Upper lobe of right lung (tissue), 1 donor: Measurements from ENCODE around the gene P2RY12. TPM values are rescaled to one million over a fixed set of nuclear protein-coding genes. Genes with fewer than 3 reads are reported as not detected.

Source experiments
- ATAC-seq: fragments of 200-7000 bp; cut with Tn5 transposase; one replicate; pipeline ENCODE4 v1.9.1; 2020; ENCODE audit warnings: mild to moderate bottlenecking, moderate library complexity
- DNase-seq: peaks from one replicate; pipeline ENCODE4 v3.0.0-alpha.2; 2020
- H3K27ac ChIP-seq: fragments of 200-600 bp; one replicate; pipeline ENCODE4 v1.8.0; 2022
- H3K27me3 ChIP-seq: fragments of 200-600 bp; one replicate; pipeline ENCODE4 v1.8.0; 2022; ENCODE audit warnings: mild to moderate bottlenecking
- H3K36me3 ChIP-seq: fragments of 200-600 bp; one replicate; pipeline ENCODE4 v1.8.0; 2022
- H3K4me1 ChIP-seq: fragments of 200-600 bp; one replicate; pipeline ENCODE4 v1.8.0; 2022
- H3K4me3 ChIP-seq: fragments of 200-600 bp; one replicate; pipeline ENCODE4 v1.8.0; 2022; ENCODE audit warnings: mild to moderate bottlenecking
- H3K9me3 ChIP-seq: fragments of 200-600 bp; one replicate; pipeline ENCODE4 v1.8.0; 2022
- intact Hi-C: fragments of 100-400 bp; cut with DNase I; formaldehyde crosslinking; loops from one replicate; pipeline ENCODE4 v1.11.0; 2022
- total RNA-seq: library from RNA; stranded (reverse); fragmentation: NEBNext Ultra II Directional; extraction: Animal tissue kit (Norgen Biotek cat#: 25700); gene quantifications from one replicate; pipeline ENCODE4 v1.2.1, GENCODE V29; 2021
- TF ChIP-seq, protein P1 (sequence below): fragments of 200-600 bp; IDR thresholded peaks from one replicate; pipeline ENCODE4 v1.8.0; 2022; ENCODE audit warnings: antibody characterized with exemption
- donor health status: DM: no; HTN: yes; CAD: no; lungs with severe emphysema.

P2RY12 gene
- total RNA-seq, 1 donor from 2014 or later: 3.1 TPM

GRCh38 chr3:151351219-151351618, 33.3 kb downstream of the P2RY12 start:
- DNase-seq: no peak
- intact Hi-C loops: no loop called here
- Histone ChIP-seq H3K36me3 (no peaks in the 10 kb centered on the region), H3K9me3 (no peaks in the 10 kb centered on the region), H3K27me3 (no peaks in the 10 kb centered on the region), H3K4me3 (no peak overlapping the region), H3K27ac (peak overlapping the region; percentile 32), H3K4me1 (no peaks in the 10 kb centered on the region)
- TF ChIP-seq, protein P1, sequence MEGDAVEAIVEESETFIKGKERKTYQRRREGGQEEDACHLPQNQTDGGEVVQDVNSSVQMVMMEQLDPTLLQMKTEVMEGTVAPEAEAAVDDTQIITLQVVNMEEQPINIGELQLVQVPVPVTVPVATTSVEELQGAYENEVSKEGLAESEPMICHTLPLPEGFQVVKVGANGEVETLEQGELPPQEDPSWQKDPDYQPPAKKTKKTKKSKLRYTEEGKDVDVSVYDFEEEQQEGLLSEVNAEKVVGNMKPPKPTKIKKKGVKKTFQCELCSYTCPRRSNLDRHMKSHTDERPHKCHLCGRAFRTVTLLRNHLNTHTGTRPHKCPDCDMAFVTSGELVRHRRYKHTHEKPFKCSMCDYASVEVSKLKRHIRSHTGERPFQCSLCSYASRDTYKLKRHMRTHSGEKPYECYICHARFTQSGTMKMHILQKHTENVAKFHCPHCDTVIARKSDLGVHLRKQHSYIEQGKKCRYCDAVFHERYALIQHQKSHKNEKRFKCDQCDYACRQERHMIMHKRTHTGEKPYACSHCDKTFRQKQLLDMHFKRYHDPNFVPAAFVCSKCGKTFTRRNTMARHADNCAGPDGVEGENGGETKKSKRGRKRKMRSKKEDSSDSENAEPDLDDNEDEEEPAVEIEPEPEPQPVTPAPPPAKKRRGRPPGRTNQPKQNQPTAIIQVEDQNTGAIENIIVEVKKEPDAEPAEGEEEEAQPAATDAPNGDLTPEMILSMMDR: no peak
- peak; percentile 45 for ATAC-seq

- intact Hi-C loops: no loop called here
- TF ChIP-seq, protein P1: no peak
- Histone ChIP-seq H3K27me3 (no peaks in the 10 kb centered on the region), H3K4me1 (no peaks in the 10 kb centered on the region), H3K4me3 (no peak overlapping the region), H3K27ac (no peak overlapping the region), H3K36me3 (no peaks in the 10 kb centered on the region), H3K9me3 (no peaks in the 10 kb centered on the region)
- ATAC-seq (no peak), DNase-seq (no peak)
Measured at GRCh38 chr3:151350656-151351055, 33.9 kb downstream of the P2RY12 start.

DNA sequence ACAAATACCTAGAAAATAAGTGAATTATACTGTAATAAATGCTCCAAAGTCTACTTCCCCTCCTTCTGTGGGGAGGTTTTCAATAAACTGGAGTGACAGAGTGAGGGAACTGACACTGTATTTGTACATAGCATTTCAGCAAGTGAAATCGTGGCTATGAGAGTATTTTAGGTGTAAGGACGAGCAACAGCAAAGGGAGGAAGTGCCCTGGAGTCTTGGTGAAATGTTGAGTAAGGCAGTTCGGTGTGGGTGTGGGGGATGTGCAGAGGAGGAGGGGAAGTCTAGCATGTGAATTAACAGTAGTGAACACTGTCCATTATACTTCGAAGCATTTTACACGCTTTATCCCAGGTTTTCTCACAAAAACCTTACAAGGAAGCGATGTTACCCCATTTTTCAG, 37.1 kb downstream of the P2RY12 start:
- no peak overlapping the region for H3K4me3 ChIP-seq
- no peak overlapping the region for H3K27ac ChIP-seq
- H3K27me3 ChIP-seq: no peaks in the 10 kb centered on the region
- DNase-seq (no peak), ATAC-seq (peak; percentile 94)
- intact Hi-C loops: no loop called here
- no peaks in the 10 kb centered on the region for H3K9me3 ChIP-seq
- H3K4me1 ChIP-seq: no peaks in the 10 kb centered on the region
- no peaks in the 10 kb centered on the region for H3K36me3 ChIP-seq
- TF ChIP-seq, protein P1: no peak

- ATAC-seq (peak; percentile 75), DNase-seq (no peak)
- intact Hi-C loops: no loop called here
- TF ChIP-seq, protein P1: no peak
- H3K9me3 ChIP-seq: no peaks in the 10 kb centered on the region
- no peaks in the 10 kb centered on the region for H3K36me3 ChIP-seq
- H3K27me3 ChIP-seq: no peaks in the 10 kb centered on the region
- H3K4me1 ChIP-seq: no peaks in the 10 kb centered on the region
- H3K27ac ChIP-seq: peak overlapping the region; percentile 38
- peak overlapping the region; percentile 11 for H3K4me3 ChIP-seq
Measured at GRCh38 chr3:151346292-151346691, 38.3 kb downstream of the P2RY12 start.

GRCh38 chr3:151345859-151346258, 38.7 kb downstream of the P2RY12 start:
- Histone ChIP-seq H3K27ac (peak overlapping the region; percentile 38), H3K36me3 (no peaks in the 10 kb centered on the region), H3K9me3 (no peaks in the 10 kb centered on the region), H3K4me3 (peak overlapping the region; percentile 11), H3K27me3 (no peaks in the 10 kb centered on the region), H3K4me1 (no peaks in the 10 kb centered on the region)
- DNase-seq: no peak
- ATAC-seq: peak; percentile 54
- TF ChIP-seq, protein P1: no peak
- intact Hi-C loops: no loop called here

DNA sequence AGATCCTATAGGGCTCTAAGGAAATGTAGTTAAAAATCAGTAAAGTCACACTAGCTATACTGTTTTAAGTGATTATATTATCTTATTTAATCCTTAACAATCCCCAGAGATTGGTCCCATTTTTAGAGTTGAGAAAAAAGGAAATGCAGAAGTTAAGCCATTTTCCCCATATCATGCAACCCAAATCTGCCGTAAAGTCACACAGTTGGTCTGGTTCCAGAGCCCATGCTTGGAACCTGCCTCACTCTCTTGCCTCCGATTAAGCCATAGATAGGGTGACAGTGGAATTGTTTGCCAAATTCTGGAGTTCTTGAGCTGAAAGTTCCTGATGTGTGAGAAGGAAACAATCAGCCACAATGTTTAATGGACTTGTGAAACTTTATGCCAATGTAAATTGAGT, 52.9 kb downstream of the P2RY12 start:
- TF ChIP-seq, protein P1: no peak
- Histone ChIP-seq H3K4me1 (peaks cover 4% of the 10 kb centered on the region), H3K9me3 (no peaks in the 10 kb centered on the region), H3K36me3 (no peaks in the 10 kb centered on the region), H3K27me3 (no peaks in the 10 kb centered on the region), H3K4me3 (no peak overlapping the region), H3K27ac (no peak overlapping the region)
- no peak for DNase-seq
- ATAC-seq: peak; percentile 33
- intact Hi-C loops: no loop called here
